ENCODE measurements around the gene OR6P1.

GRCh38 chr1:158559696-158560095 is 10.7 kb downstream of the OR6P1 start:
- no peak for TF ChIP-seq CTCF (IDR thresholded peaks at IDR 0.05; ENCODE audit: low read depth, low read length, poor library complexity, severe bottlenecking)
- no peak for TF ChIP-seq EZH2phosphoT487 (IDR thresholded peaks at IDR 0.05; ENCODE audit: borderline replicate concordance, low read length)
